Measurements from ENCODE around the gene PCBP3. TPM values are rescaled to one million over a fixed set of nuclear protein-coding genes. Genes with fewer than 3 reads are reported as not detected.
"Not testable (repeated sequence)": the region's sequence is repeated elsewhere in the genome, so short reads cannot be mapped to it uniquely, and the experiment has no call there.

PCBP3 gene
- polyA plus RNA-seq, 1 donor (not counting 4 experiments of a cell fraction or from before 2014, with no cell fraction given) = 0.25 TPM

- dilution Hi-C loops (cut with MboI; ENCODE audit: extremely low pct_ligation_motif_present, low sequenced_read_pairs) = no loop called here
- no peaks in the 10 kb centered on the region for H4K20me1 ChIP-seq (ENCODE audit: control insufficient read depth, extremely low read depth, insufficient read depth, low read length)
- H2AFZ ChIP-seq (ENCODE audit: control insufficient read depth, low read length) = no peak overlapping the region
- FAIRE-seq (no peak), DNase-seq (ENCODE audit: low read depth, low spot score) (no peak)
- H3K9ac ChIP-seq (ENCODE audit: control insufficient read depth, extremely low read depth, insufficient read depth, low read length) = no peak overlapping the region
- no peak for TF ChIP-seq CTCF (optimal IDR thresholded peaks at IDR 0.05 in 1 of 3, IDR thresholded peaks at IDR 0.05 in 1 of 3, conservative IDR thresholded peaks at IDR 0.05 in 1 of 3; ENCODE audit: extremely low read depth in 1 of 3, insufficient read depth in 2 of 3, low read length in 3 of 3)
- TF ChIP-seq EZH2 (IDR thresholded peaks at IDR 0.05; ENCODE audit: low read length) = no peak
- no peaks in the 10 kb centered on the region for H3K79me2 ChIP-seq (ENCODE audit: control insufficient read depth, insufficient read depth, low read length)
- no peaks in the 10 kb centered on the region for H3K27me3 ChIP-seq (ENCODE audit: control insufficient read depth, extremely low read depth, insufficient read depth, low read length)
- no peaks in the 10 kb centered on the region for H3K4me1 ChIP-seq (ENCODE audit: control insufficient read depth, extremely low read depth, insufficient read depth, low read length)
- no peak overlapping the region for H3K4me3 ChIP-seq (ENCODE audit: control insufficient read depth in 2 of 3, extremely low read depth in 1 of 3, insufficient read depth in 2 of 3, low read depth in 1 of 3, low read length in 3 of 3)
- H3K9me3 ChIP-seq (ENCODE audit: control insufficient read depth, low read depth, low read length) = no peaks in the 10 kb centered on the region
- H3K9me1 ChIP-seq (ENCODE audit: control insufficient read depth, extremely low read depth, insufficient read depth, low read length) = no peaks in the 10 kb centered on the region
- no peaks in the 10 kb centered on the region for H3K36me3 ChIP-seq (ENCODE audit: control insufficient read depth in 2 of 2, extremely low read depth in 1 of 2, insufficient read depth in 2 of 2, low read length in 2 of 2)
- H3K27ac ChIP-seq (ENCODE audit: control insufficient read depth, insufficient read depth, low read length) = no peak overlapping the region
- no peak overlapping the region for H3K4me2 ChIP-seq (ENCODE audit: control insufficient read depth, extremely low read depth, insufficient read depth, low read depth, low read length)
Observed at GRCh38 chr21:45670731-45671130, 27.2 kb downstream of the PCBP3 start.

- H3K79me2 ChIP-seq (ENCODE audit: control insufficient read depth, insufficient read depth, low read length); dilution Hi-C loops (cut with MboI; ENCODE audit: extremely low pct_ligation_motif_present, low sequenced_read_pairs); FAIRE-seq; H2AFZ ChIP-seq (ENCODE audit: control insufficient read depth, low read length); DNase-seq (ENCODE audit: low read depth, low spot score); H3K27ac ChIP-seq (ENCODE audit: control insufficient read depth, insufficient read depth, low read length); H4K20me1 ChIP-seq (ENCODE audit: control insufficient read depth, extremely low read depth, insufficient read depth, low read length); H3K4me3 ChIP-seq (ENCODE audit: control insufficient read depth in 2 of 3, extremely low read depth in 1 of 3, insufficient read depth in 2 of 3, low read depth in 1 of 3, low read length in 3 of 3); H3K27me3 ChIP-seq (ENCODE audit: control insufficient read depth, extremely low read depth, insufficient read depth, low read length); H3K4me2 ChIP-seq (ENCODE audit: control insufficient read depth, extremely low read depth, insufficient read depth, low read depth, low read length); H3K9ac ChIP-seq (ENCODE audit: control insufficient read depth, extremely low read depth, insufficient read depth, low read length); H3K9me1 ChIP-seq (ENCODE audit: control insufficient read depth, extremely low read depth, insufficient read depth, low read length); H3K4me1 ChIP-seq (ENCODE audit: control insufficient read depth, extremely low read depth, insufficient read depth, low read length); H3K36me3 ChIP-seq (ENCODE audit: control insufficient read depth in 2 of 2, extremely low read depth in 1 of 2, insufficient read depth in 2 of 2, low read length in 2 of 2); H3K9me3 ChIP-seq (ENCODE audit: control insufficient read depth, low read depth, low read length): not testable (repeated sequence)
Observed at GRCh38 chr21:45678790-45679189, 35.3 kb downstream of the PCBP3 start.

- no peak for DNase-seq (ENCODE audit: low read depth, low spot score)
- Histone ChIP-seq H2AFZ (ENCODE audit: control insufficient read depth, low read length) (no peak overlapping the region), H3K79me2 (ENCODE audit: control insufficient read depth, insufficient read depth, low read length) (no peaks in the 10 kb centered on the region), H3K9me1 (ENCODE audit: control insufficient read depth, extremely low read depth, insufficient read depth, low read length) (no peaks in the 10 kb centered on the region), H3K4me1 (ENCODE audit: control insufficient read depth, extremely low read depth, insufficient read depth, low read length) (no peaks in the 10 kb centered on the region), H3K9ac (ENCODE audit: control insufficient read depth, extremely low read depth, insufficient read depth, low read length) (no peak overlapping the region), H3K9me3 (ENCODE audit: control insufficient read depth, low read depth, low read length) (no peaks in the 10 kb centered on the region), H4K20me1 (ENCODE audit: control insufficient read depth, extremely low read depth, insufficient read depth, low read length) (no peaks in the 10 kb centered on the region), H3K27ac (ENCODE audit: control insufficient read depth, insufficient read depth, low read length) (no peak overlapping the region), H3K27me3 (ENCODE audit: control insufficient read depth, extremely low read depth, insufficient read depth, low read length) (peaks cover 3% of the 10 kb centered on the region), H3K4me3 (ENCODE audit: control insufficient read depth in 2 of 3, extremely low read depth in 1 of 3, insufficient read depth in 2 of 3, low read depth in 1 of 3, low read length in 3 of 3) (no peak overlapping the region), H3K4me2 (ENCODE audit: control insufficient read depth, extremely low read depth, insufficient read depth, low read depth, low read length) (no peak overlapping the region), H3K36me3 (ENCODE audit: control insufficient read depth in 2 of 2, extremely low read depth in 1 of 2, insufficient read depth in 2 of 2, low read length in 2 of 2) (no peaks in the 10 kb centered on the region)
- TF ChIP-seq CTCF (optimal IDR thresholded peaks at IDR 0.05 in 1 of 3, IDR thresholded peaks at IDR 0.05 in 1 of 3, conservative IDR thresholded peaks at IDR 0.05 in 1 of 3; ENCODE audit: extremely low read depth in 1 of 3, insufficient read depth in 2 of 3, low read length in 3 of 3) (no peak), EZH2 (IDR thresholded peaks at IDR 0.05; ENCODE audit: low read length) (no peak)
- dilution Hi-C loops (cut with MboI; ENCODE audit: extremely low pct_ligation_motif_present, low sequenced_read_pairs) = no loop called here
- no peak for FAIRE-seq
Observed at GRCh38 chr21:45680215-45680614, 36.7 kb downstream of the PCBP3 start.
